Measurements from ENCODE around the gene VIPR1.

Gene VIPR1

GRCh38 chr3:42461762-42462161, 40.7 kb upstream of the VIPR1 start:
- Histone ChIP-seq H3K27ac (ENCODE audit: low read length) (no peak overlapping the region), H3K27me3 (replicated peaks; ENCODE audit: insufficient read depth, low read length) (no peaks in the 10 kb centered on the region), H3F3A (ENCODE audit: insufficient read depth, low read length) (no peaks in the 10 kb centered on the region), H3K36me3 (replicated peaks; ENCODE audit: insufficient read depth, low read length) (no peaks in the 10 kb centered on the region), H3K9me2 (replicated peaks; ENCODE audit: insufficient read depth, low read length) (no peaks in the 10 kb centered on the region), H3K4me1 (ENCODE audit: low read length) (no peaks in the 10 kb centered on the region), H3K4me3 (ENCODE audit: low read length) (no peak overlapping the region), H3K9me3 (replicated peaks; ENCODE audit: insufficient read depth, low read length) (no peaks in the 10 kb centered on the region), H3K79me2 (ENCODE audit: low read length) (no peaks in the 10 kb centered on the region), H3K9ac (ENCODE audit: low read length) (no peak overlapping the region), H2AFZ (ENCODE audit: low read length) (no peak overlapping the region), H3K4me2 (ENCODE audit: low read depth, low read length) (no peak overlapping the region), H4K20me1 (ENCODE audit: insufficient read depth, low read length) (no peaks in the 10 kb centered on the region)
- TF ChIP-seq EZH2 (optimal IDR thresholded peaks at IDR 0.05; ENCODE audit: low read depth, low read length) (no peak), EZH2phosphoT487 (IDR thresholded peaks at IDR 0.05; ENCODE audit: low read length) (no peak), CTCF (IDR thresholded peaks at IDR 0.05; ENCODE audit: low read length) (no peak)
- no peak for DNase-seq

DNA sequence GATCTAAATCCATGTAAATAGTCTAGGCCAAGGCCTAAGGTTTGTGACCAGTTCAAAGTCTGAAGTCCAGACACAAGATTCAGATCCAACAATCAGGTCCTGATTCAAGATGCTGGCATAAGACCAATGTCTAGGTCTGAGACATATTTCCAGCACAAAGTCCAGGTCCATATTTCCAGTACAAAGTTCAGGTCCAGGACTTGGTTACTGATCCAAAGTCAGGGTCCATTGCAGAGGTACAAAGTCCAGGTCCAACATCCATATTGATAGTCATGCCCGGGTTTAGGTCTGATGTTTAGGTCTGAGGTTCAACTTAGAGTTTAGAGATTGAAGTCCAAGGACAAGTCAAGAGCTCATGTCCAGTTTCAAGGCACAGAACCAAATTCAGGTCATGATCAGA, 39.4 kb upstream of the VIPR1 start:
- H3K4me3 ChIP-seq (ENCODE audit: low read length): no peak overlapping the region
- no peaks in the 10 kb centered on the region for H3F3A ChIP-seq (ENCODE audit: insufficient read depth, low read length)
- no peak overlapping the region for H3K27ac ChIP-seq (ENCODE audit: low read length)
- H3K9me3 ChIP-seq (replicated peaks; ENCODE audit: insufficient read depth, low read length): no peaks in the 10 kb centered on the region
- H2AFZ ChIP-seq (ENCODE audit: low read length): no peak overlapping the region
- no peaks in the 10 kb centered on the region for H4K20me1 ChIP-seq (ENCODE audit: insufficient read depth, low read length)
- TF ChIP-seq CTCF (IDR thresholded peaks at IDR 0.05; ENCODE audit: low read length): no peak
- TF ChIP-seq EZH2 (optimal IDR thresholded peaks at IDR 0.05; ENCODE audit: low read depth, low read length): no peak
- TF ChIP-seq EZH2phosphoT487 (IDR thresholded peaks at IDR 0.05; ENCODE audit: low read length): no peak
- H3K4me2 ChIP-seq (ENCODE audit: low read depth, low read length): no peak overlapping the region
- no peak overlapping the region for H3K9ac ChIP-seq (ENCODE audit: low read length)
- H3K4me1 ChIP-seq (ENCODE audit: low read length): no peaks in the 10 kb centered on the region
- no peak for DNase-seq
- H3K9me2 ChIP-seq (replicated peaks; ENCODE audit: insufficient read depth, low read length): no peaks in the 10 kb centered on the region
- H3K79me2 ChIP-seq (ENCODE audit: low read length): no peaks in the 10 kb centered on the region
- no peaks in the 10 kb centered on the region for H3K36me3 ChIP-seq (replicated peaks; ENCODE audit: insufficient read depth, low read length)
- no peaks in the 10 kb centered on the region for H3K27me3 ChIP-seq (replicated peaks; ENCODE audit: insufficient read depth, low read length)

DNA sequence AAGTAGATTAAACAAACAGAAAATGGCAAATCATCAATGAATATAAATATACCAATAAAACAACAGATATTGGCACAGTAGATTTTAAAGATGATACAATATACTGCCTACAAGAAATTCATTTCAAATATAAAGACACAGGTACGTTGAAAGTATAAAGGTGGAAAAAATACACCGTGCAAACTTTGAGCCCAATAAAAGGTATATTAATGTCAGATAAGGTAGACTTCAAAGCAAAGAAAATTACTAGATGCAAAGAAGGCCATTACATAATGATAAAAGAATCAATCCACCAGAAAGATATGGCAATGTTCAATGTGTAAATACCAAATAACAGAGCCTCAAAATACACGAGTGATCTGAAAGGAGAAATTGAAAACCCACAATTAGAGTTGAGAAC, 34.3 kb upstream of the VIPR1 start:
- no peaks in the 10 kb centered on the region for H4K20me1 ChIP-seq (ENCODE audit: insufficient read depth, low read length)
- TF ChIP-seq EZH2 (optimal IDR thresholded peaks at IDR 0.05; ENCODE audit: low read depth, low read length): no peak
- no peak for TF ChIP-seq CTCF (IDR thresholded peaks at IDR 0.05; ENCODE audit: low read length)
- no peak for TF ChIP-seq EZH2phosphoT487 (IDR thresholded peaks at IDR 0.05; ENCODE audit: low read length)
- no peak for DNase-seq
- no peaks in the 10 kb centered on the region for H3K9me2 ChIP-seq (replicated peaks; ENCODE audit: insufficient read depth, low read length)
- no peak overlapping the region for H3K4me2 ChIP-seq (ENCODE audit: low read depth, low read length)
- H3K79me2 ChIP-seq (ENCODE audit: low read length): no peaks in the 10 kb centered on the region
- H3K9ac ChIP-seq (ENCODE audit: low read length): no peak overlapping the region
- H3K4me1 ChIP-seq (ENCODE audit: low read length): no peaks in the 10 kb centered on the region
- no peaks in the 10 kb centered on the region for H3F3A ChIP-seq (ENCODE audit: insufficient read depth, low read length)
- H3K27ac ChIP-seq (ENCODE audit: low read length): no peak overlapping the region
- H3K9me3 ChIP-seq (replicated peaks; ENCODE audit: insufficient read depth, low read length): no peaks in the 10 kb centered on the region
- no peak overlapping the region for H2AFZ ChIP-seq (ENCODE audit: low read length)
- H3K4me3 ChIP-seq (ENCODE audit: low read length): no peak overlapping the region
- H3K27me3 ChIP-seq (replicated peaks; ENCODE audit: insufficient read depth, low read length): no peaks in the 10 kb centered on the region
- H3K36me3 ChIP-seq (replicated peaks; ENCODE audit: insufficient read depth, low read length): no peaks in the 10 kb centered on the region
